ENCODE measurements around the gene ARHGEF11.
A peak's percentile ranks its signal among the peaks of the same experiment; 100 is the strongest.
"Not testable (repeated sequence)": the region's sequence is repeated elsewhere in the genome, so short reads cannot be mapped to it uniquely, and the experiment has no call there.

ARHGEF11 gene

DNA sequence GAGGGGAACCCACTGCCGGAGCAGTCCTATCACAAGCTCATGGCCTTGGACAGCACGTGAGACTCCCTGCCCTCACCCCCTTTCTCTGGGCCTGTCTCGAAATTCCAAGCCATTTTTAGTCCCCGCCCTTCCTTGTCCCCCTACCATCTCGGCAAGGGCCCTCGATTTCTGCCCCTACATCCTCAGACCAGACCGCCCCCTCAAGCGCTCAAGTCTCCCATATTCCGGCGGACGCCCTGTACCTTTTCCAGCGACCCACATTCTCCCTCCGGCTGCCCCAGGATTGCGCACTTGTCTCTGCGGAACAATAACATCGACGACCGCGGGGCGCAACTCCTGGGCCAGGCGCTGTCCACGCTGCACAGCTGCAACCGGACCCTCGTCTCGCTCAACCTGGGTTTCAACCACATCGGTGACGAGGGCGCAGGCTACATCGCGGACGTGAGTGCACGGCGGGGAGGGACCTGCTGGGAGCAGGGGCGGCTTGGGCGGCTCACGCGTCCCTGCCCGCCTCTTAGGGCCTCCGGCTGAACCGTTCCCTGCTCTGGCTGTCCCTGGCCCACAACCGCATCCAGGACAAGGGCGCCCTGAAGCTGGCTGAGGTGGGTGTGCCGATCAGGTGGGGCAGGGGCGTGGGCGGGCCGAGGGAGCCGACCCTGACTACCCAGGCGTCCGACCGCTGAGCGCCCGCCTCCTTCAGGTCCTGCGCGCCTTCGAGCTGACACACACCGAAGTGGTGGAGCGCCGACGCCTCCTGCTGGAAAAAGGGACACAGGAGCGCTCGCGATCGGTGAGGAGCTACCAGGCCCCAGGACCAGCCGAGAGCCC, 118.1 kb downstream of the ARHGEF11 start:
- peak; percentile 75 to 77 for DNase-seq

GRCh38 chr1:156926695-156927094, 118.8 kb downstream of the ARHGEF11 start:
- not testable (repeated sequence) for DNase-seq

GRCh38 chr1:156926175-156926574, 119.4 kb downstream of the ARHGEF11 start:
- no peak for DNase-seq

DNA sequence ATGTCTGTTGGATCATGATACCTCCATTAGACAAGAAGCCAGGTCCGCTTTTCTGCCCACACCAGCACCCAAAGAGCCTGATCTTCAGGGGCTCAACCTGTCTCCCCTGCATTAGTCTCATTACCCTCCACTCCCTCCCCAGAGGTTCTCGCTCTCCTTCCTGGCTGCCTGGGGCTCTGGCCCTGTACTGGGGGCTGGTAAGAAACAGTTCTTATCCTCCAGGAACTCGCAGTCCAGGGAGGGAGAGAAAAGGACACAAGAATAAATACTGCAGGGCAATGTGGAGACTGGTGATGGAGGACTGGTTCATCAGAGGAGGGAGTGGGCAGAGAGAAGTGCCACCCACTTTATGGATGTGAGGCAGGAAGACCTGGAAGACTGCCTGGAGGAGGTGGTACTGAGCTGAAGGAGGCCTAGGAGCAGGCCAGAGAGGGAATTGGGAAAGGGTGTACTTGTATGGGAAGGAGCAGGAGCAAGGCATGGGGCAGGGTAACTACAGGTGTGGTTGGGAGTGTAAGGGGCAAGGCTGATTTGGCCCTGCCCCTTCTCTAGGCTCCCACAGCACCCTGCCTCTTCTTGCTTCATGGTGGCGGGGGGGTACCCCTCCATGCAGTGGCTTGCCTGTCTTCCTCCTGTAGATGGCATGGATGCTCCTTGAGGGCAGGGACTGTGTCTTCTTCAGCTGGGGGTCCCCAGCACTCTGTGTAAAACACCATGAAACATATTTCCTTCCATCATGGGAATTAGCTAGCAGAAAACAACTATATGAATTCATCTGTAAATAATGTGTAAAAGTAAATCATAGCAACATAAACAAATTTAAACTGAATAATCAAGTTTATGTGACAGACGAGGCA, 120.2 kb downstream of the ARHGEF11 start:
- DNase-seq: no peak

- DNase-seq: no peak
Measured at GRCh38 chr1:156924478-156925153, 120.9 kb downstream of the ARHGEF11 start.

DNA sequence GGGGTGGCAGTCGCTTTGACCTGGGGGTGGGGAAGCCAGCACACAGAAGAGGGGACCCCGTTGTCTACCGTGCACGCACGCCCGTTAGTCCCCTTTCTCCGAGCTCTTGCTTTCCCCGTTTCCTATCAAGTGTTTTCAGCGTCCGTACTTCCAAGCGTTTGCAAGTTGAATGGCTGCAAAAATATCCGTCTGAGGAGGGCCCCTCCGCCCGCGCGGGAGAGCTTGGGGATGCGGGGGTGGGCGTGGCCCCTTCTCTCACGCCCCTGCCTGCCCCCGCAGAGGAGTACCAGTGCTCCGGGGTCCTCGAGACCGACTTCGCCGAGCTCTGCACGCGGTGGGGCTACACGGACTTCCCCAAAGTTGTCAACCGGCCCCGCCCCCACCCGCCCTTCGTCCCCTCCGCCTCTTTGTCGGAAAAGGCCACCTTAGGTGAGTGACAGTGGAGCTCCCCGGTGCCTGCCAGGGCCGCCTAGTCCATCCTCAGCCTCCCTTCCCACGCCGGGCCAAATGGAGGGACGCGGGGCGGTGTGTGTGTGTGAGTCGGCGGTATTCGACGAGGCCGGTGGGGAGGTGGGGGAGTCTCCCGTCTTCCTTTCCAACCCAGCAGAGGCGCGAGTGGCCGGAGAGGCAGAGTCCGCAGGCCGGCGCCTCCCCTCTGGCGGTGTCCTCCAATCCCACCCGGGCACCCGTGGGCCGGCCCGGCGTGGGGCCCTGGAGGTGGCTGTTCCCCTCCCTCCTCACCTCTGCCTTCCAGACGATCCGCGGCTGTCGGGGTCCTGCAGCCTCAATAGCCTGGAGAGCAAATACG, 121.7 kb downstream of the ARHGEF11 start:
- DNase-seq: no peak

GRCh38 chr1:156922986-156923669, 122.4 kb downstream of the ARHGEF11 start:
- no peak for DNase-seq

DNA sequence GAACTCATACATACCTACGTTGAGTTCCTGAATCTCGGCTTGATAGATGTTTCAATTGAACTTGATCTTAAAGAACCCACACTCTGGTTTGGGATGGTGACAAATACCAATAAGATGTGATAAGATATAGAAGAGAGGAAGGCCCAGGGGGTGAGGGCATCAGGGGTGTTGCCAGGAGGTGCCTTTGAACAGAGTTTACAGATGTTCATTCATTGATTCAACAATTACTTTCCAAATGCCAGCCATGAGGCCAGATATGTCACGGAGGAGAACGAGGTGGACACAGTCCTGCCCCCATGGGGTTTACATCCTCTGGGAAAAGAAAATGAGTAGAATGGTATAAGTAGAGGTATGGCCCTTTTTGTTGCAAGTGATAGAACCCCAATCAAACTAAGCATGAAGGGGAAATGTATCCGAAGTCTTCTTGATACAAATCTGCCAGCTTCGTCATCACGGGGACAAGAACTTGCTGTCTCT, 124.5 kb downstream of the ARHGEF11 start:
- DNase-seq: no peak

- DNase-seq: peak; percentile 66 to 77
Measured at GRCh38 chr1:156920233-156921052, 125.1 kb downstream of the ARHGEF11 start, which contains the start of gene LRRC71. TSS of gene LRRC71 (plus strand) at chr1:156920632. CDS start at chr1:156920804, 172 bp downstream.

- no peak for DNase-seq
Measured at GRCh38 chr1:156914440-156914856, 131.1 kb downstream of the ARHGEF11 start.

DNA sequence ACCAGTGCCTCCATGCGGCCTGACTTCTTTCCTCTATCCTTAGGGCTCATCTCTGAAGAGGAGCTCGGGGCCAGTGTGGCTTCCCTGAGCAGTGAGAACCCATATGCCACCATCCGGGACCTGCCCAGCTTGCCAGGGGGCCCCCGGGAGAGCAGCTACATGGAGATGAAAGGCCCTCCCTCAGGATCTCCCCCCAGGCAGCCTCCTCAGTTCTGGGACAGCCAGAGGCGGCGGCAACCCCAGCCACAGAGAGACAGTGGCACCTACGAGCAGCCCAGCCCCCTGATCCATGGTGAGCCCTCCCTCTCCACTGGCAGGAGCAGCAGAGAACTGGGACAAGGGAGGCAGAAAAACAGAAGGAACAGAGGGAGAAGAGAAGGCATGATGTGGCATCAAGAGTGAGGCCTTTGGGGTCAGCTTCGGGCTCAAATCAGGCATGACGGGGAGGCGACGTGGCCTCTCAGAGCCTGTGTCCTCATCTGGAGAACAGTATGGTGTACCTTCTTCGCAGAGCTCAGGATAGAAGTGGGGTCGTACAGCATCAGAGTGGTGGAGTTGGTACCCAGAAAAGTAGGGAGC, 131.6 kb downstream of the ARHGEF11 start:
- no peak for DNase-seq

DNA sequence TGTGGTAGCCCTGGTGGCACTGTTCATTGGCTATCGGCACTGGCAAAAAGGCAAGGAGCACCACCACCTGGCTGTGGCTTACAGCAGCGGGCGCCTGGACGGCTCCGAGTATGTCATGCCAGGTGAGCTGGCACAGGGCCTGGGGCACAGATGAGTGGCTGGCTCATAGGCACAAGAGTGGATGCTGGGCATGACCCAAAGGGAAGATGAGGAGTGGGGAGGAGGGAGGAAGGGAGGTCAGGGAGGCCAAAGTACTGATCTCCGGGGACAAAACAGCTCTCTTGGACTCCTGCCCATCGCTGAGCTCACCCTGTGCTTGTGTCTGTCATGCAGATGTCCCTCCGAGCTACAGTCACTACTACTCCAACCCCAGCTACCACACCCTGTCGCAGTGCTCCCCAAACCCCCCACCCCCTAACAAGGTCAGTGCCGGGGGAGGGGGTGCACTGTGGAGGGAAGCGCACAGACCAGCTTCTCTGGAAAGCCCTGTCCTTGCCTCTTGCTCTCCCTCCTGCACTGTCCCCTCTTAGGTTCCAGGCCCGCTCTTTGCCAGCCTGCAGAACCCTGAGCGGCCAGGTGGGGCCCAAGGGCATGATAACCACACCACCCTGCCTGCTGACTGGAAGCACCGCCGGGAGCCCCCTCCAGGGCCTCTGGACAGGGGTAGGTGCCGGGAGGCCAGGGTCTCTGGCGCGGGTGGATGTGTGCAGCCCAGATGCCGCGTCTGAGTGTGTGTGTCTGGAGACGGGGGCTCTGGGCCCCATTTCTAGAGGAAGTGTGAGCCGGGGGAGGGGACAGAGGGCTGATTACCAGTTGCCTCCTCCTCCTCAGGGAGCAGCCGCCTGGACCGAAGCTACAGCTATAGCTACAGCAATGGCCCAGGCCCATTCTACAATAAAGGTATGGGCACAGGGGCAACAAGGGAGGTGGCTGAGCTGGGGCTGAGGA, 132.4 kb downstream of the ARHGEF11 start:
- no peak for DNase-seq

GRCh38 chr1:156912310-156912709, 133.2 kb downstream of the ARHGEF11 start:
- DNase-seq: no peak

DNA sequence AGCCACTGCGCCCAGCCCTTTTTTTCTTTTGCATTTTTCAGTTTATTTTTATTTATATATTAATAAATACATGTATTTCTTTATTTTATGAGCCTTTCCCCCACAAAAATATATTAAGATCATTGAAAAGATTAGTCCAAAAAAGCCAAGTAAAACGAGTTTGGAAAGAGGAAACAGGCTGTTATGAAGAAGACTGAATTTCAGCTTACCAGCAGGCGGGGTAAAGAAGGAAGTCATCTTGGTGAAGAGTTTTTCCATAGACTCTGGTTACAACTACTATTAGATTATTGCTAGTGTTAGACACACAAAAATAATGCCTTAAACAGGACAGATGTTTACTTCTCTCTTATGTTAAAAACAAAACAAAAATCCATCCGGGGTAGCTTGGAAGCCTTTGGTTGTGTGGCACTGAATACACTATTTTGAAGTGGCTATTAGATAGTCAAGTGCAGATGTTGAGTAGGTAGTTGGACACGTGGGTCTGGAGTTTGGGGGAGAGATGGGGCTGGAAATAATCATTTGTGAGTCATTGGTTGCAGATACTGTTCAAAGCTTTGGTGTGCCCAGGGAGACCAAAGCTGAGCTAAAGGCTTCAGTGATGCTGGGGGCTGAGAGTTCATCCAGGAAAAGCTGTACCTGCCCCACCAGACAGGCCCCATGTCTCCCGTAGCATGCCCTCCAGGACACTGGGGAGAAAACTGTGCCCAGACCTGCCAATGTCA, 133.8 kb downstream of the ARHGEF11 start:
- no peak for DNase-seq

DNA sequence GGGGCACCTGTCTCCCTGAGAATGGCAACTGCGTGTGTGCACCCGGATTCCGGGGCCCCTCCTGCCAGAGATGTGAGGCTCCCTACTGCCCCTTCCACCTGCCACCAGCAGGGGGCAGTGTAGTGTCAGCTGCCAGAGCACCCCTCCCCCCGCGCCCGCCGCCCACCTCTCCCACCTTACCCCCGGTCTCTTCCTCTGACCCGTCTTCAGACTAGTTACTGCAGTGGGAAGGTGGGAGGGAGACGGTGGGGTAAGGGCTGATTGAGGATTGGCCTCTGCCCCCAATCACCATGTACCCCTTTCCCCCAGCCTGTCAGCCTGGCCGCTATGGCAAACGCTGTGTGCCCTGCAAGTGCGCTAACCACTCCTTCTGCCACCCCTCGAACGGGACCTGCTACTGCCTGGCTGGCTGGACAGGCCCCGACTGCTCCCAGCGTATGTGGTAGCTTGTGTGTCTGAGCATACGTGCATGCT, 135.2 kb downstream of the ARHGEF11 start:
- DNase-seq: no peak

GRCh38 chr1:156909671-156910070, 135.9 kb downstream of the ARHGEF11 start:
- no peak for DNase-seq

GRCh38 chr1:156908955-156909354, 136.6 kb downstream of the ARHGEF11 start:
- no peak for DNase-seq

GRCh38 chr1:156908541-156908940, 137.0 kb downstream of the ARHGEF11 start:
- DNase-seq: no peak
